ENCODE measurements around the gene AQP12B. TPM values are rescaled to one million over a fixed set of nuclear protein-coding genes. Genes with fewer than 3 reads are reported as not detected.
"Not testable (repeated sequence)": the region's sequence is repeated elsewhere in the genome, so short reads cannot be mapped to it uniquely, and the experiment has no call there.

AQP12B gene
- total RNA-seq, 2 donors from 2014 or later: not detected

DNA sequence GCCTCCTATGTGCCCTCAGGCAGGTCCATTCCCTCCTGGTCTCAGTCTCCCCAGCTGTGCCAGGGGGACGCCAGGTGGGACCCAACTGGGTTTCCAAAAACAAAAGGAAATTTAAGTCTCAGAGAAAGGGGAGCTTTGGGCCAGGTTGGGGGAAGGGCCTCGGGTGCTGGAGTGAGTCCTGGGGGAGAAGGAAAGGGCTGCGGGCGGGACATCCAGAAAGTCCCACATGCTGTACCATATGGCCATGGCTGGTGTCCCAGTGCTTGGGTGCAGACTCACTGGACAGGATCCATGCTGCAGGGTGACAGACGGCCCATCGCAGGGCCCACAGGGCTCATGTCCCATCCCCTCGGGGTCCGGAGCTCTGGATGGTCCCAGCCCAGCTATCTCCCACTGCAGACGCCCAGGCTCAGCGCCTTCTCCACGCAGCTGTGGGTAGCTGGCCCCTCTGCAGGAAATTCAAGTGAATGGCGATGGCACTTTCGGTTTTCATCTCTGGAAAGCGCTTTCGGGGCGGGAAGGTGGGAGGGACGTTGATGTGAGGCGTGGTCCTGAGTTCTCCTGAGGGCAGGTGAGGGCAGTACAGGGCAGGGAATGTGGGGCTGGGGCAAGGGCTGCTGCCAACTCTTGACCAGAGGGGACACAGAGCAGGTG lies 7.9 kb upstream of the AQP12B start:
- H3K4me1 Mint-ChIP-seq (ENCODE audit: low read depth); H3K36me3 Mint-ChIP-seq (ENCODE audit: insufficient read depth in 2 of 2); H3K27ac Mint-ChIP-seq; H3K9me3 Mint-ChIP-seq; DNase-seq; H3K27me3 Mint-ChIP-seq (ENCODE audit: low read depth); H3K4me3 Mint-ChIP-seq: not testable (repeated sequence)
- peak; percentile 18 to 26 for ATAC-seq (replicated peaks in 1 of 2)

DNA sequence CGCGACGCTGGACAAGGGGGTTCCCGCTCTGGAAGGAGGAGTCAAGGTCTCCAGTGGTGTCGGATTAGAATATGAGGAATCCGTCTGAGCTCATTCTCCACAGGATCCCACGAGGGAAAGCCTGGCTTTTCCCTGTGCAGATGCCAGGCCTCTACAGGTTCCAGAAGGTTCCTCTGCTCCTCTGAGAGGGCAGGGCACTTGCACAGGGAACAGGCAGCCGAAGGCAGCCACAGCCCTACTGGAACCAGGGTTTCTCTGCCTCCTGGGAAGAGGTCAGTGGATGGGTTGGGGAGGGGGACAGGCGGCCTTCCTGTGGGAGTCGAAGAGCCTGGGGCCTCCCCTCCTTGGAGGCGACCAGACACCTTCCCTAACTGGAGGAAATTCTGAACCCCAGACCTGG lies 7.3 kb upstream of the AQP12B start:
- Mint-ChIP-seq H3K9me3 (no peaks in the 10 kb centered on the region), H3K27me3 (ENCODE audit: low read depth) (no peaks in the 10 kb centered on the region), H3K4me3 (no peak overlapping the region), H3K4me1 (ENCODE audit: low read depth) (no peaks in the 10 kb centered on the region), H3K27ac (no peak overlapping the region), H3K36me3 (ENCODE audit: insufficient read depth in 2 of 2) (no peaks in the 10 kb centered on the region)
- ATAC-seq (replicated peaks in 1 of 2) (no peak), DNase-seq (no peak)

DNA sequence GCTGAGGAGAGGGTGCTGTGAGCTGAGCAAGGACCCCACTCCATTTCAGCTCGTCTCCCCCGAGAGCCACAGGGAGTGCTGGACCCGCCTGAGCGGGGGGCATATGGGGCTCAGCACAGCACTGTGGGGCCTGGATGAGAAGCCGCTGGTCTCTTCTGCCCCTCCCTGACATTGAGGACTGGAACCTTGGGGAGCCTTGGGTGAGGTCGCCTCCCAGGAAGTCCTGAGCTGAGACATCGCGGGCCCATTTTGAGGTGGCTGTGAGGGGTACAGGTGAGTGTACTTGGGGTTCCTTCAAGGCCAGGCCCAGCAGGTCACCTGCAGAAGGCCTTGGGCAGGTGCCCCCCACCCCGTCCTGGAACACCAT lies 5.9 kb upstream of the AQP12B start:
- H3K27me3 Mint-ChIP-seq (ENCODE audit: low read depth): no peaks in the 10 kb centered on the region
- H3K36me3 Mint-ChIP-seq (ENCODE audit: insufficient read depth in 2 of 2): no peaks in the 10 kb centered on the region
- no peak overlapping the region for H3K4me3 Mint-ChIP-seq
- no peaks in the 10 kb centered on the region for H3K4me1 Mint-ChIP-seq (ENCODE audit: low read depth)
- no peak overlapping the region for H3K27ac Mint-ChIP-seq
- no peak for DNase-seq
- no peak for ATAC-seq (replicated peaks in 1 of 2)
- H3K9me3 Mint-ChIP-seq: no peaks in the 10 kb centered on the region

DNA sequence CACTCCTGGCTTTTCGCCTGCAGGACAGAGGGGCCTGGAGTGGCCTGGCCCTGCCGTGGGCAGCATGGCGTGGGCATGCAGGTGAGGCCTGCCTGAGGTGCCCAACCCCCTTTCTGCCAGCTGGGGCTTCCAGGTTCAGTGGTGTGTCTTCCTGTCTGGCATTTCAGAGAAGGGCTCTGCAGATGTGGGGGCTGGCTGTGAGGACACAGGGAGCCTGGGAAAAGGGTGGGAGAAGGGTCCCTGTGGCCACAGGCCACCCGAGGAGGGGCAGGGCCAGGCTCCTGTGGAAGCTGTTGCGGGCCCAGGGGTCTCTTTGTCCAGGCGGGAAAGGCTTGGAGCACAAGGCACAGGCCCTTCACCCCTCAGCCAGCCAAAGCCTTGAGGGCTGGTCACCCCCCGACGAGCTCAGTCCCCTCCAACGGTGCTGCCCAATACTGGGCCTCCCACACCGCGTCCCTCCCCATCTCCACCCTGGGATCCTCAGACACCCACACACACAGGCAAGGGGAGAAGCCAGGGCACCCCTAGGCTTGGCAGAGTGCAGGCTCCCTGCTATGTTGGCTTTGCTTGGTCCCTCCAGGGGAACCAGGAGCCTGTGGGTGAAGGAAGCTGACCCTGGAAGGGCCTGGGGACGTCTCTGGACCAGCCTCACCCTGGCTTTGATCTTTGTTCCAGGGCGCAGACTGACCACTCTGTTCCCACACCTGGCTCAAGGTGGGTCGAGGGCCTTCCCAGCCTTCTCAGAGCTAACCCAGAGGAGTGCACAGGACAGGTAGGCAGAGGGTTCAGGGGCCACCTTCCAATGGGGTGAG lies 5.3 kb upstream of the AQP12B start:
- H3K4me1 Mint-ChIP-seq (ENCODE audit: low read depth): no peaks in the 10 kb centered on the region
- H3K36me3 Mint-ChIP-seq (ENCODE audit: insufficient read depth in 2 of 2): no peaks in the 10 kb centered on the region
- H3K9me3 Mint-ChIP-seq: no peaks in the 10 kb centered on the region
- no peaks in the 10 kb centered on the region for H3K27me3 Mint-ChIP-seq (ENCODE audit: low read depth)
- no peak overlapping the region for H3K27ac Mint-ChIP-seq
- no peak overlapping the region for H3K4me3 Mint-ChIP-seq
- no peak for DNase-seq
- no peak for ATAC-seq (replicated peaks in 1 of 2)

DNA sequence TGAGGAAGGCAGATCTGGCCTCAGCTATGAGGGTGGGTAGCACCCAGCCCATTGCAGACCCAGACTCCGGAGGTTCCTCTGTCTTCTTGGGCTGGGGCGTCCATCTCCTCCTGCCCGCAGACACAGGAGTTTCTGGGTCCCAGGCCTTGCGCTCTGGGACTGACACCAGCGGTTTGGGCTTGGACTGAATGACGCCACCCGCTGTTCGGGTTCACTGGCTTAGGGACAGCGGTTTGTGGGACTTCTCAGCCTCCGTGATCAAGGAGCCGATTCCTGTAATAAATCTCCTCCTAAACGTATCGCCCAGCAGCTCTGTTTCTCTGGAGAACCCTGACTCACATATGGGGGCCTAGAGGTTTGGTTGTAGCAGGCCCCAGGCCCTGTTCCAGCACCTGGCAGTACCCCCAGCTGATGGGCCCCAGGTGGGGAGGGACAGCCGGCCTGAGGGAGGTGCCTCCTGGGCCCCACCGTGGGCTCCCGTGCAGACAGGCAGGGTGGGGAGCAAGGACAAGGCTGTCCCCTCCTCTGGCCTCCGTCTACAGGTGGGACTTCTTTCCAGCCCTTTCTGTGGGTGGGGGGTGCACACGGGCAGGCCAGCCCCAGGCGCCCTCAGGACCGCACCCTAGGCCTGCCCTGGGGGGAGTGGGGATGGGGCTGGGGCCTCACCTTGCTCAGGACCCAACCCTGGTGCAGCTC lies 4.5 kb upstream of the AQP12B start:
- Mint-ChIP-seq H3K9me3 (no peaks in the 10 kb centered on the region), H3K27ac (no peak overlapping the region), H3K27me3 (ENCODE audit: low read depth) (no peaks in the 10 kb centered on the region), H3K4me1 (ENCODE audit: low read depth) (no peaks in the 10 kb centered on the region), H3K36me3 (ENCODE audit: insufficient read depth in 2 of 2) (no peaks in the 10 kb centered on the region), H3K4me3 (no peak overlapping the region)
- DNase-seq (no peak), ATAC-seq (replicated peaks in 1 of 2) (no peak)

DNA sequence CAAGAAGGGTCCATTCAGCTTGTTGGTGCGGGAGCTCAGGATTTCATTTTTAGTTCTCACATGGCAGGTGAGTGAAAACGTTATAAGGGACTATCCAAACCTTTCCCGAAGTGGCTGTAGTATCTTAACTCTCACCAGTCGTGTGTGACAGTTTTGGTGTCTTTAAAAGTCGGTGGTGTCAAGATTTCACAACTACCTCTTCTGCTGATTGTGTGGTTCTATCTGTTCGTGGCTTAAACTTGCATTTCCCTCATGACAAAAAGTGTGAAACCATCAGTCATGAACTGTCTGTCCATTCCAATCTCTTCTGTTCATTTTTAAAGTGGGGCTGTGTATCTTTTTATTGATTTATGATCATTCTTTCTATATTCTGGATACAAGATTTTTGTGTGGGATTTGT lies 3.8 kb upstream of the AQP12B start:
- Mint-ChIP-seq H3K36me3 (ENCODE audit: insufficient read depth in 2 of 2) (no peaks in the 10 kb centered on the region), H3K4me3 (no peak overlapping the region), H3K9me3 (no peaks in the 10 kb centered on the region), H3K27ac (peak overlapping the region; percentile 33), H3K4me1 (ENCODE audit: low read depth) (no peaks in the 10 kb centered on the region), H3K27me3 (ENCODE audit: low read depth) (no peaks in the 10 kb centered on the region)
- ATAC-seq (replicated peaks in 1 of 2) (no peak), DNase-seq (no peak)

DNA sequence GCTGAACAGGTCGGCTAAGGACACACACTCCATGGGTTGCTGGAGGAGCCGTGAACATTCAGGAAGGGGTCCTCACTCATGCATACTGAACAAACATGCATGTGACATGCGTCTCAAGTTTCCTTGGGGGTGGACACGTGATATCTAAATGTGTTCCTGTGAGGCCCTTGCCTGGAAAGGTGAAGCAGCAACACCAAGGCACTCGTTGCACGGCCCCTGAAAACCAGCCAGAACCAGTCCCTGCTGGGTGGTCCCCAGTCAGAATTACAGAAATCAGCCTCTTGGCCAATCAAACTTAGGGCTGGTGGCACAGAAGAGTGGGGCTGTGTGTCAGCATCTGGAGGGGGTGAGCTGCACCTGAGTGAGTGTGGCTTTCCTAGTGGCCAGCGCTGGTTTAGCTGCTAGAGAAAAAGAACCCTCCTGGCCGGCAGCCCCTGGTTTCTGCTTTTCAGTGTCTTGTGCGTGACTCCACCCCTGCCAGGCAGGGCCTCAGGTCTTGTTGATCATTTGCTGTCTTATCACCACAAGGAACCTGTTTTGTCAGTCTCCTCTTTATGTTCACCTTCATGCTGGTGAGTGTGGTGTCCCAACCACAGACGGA lies 3.2 kb upstream of the AQP12B start:
- Mint-ChIP-seq H3K4me3 (no peak overlapping the region), H3K27ac (peak overlapping the region; percentile 33), H3K9me3 (no peaks in the 10 kb centered on the region), H3K4me1 (ENCODE audit: low read depth) (no peaks in the 10 kb centered on the region), H3K36me3 (ENCODE audit: insufficient read depth in 2 of 2) (no peaks in the 10 kb centered on the region), H3K27me3 (ENCODE audit: low read depth) (no peaks in the 10 kb centered on the region)
- ATAC-seq (replicated peaks in 1 of 2) (no peak), DNase-seq (no peak)

DNA sequence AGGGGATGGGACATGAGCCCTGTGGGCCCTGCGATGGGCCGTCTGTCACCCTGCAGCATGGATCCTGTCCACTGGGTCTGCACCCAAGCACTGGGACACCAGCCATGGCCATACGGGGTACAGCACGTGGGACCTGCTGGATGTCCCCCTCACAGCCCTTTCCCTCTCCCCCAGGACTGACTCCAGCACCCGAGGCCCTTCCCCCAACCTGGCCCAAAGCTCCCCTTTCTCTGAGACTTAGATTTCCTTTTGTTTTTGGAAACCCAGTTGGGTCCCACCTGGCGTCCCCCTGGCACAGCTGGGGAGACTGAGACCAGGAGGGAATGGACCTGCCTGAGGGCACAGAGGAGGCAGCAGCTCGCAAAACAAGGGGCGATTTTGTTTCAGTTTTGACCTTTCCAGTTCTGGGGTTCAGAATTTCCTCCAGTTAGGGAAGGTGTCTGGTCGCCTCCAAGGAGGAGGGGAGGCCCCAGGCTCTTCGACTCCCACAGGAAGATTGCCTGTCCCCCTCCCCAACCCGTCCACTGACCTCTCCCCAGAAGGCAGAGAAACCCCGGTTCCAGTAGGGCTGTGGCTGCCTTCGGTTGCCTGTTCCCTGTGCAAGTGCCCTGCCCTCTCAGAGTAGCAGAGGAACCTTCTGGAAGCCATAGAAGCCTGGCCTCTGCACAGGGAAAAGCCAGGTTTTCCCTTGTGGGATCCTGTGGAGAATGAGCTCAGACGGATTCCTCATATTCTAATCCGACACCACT lies 1.5 kb upstream of the AQP12B start:
- H3K27me3 Mint-ChIP-seq (ENCODE audit: low read depth); H3K9me3 Mint-ChIP-seq; H3K27ac Mint-ChIP-seq; H3K36me3 Mint-ChIP-seq (ENCODE audit: insufficient read depth in 2 of 2); DNase-seq; H3K4me1 Mint-ChIP-seq (ENCODE audit: low read depth): not testable (repeated sequence)
- H3K4me3 Mint-ChIP-seq: peak overlapping the region in 1 of 2 donors; percentile 9
- peak in 1 of 2 donors; percentile 21 for ATAC-seq (replicated peaks in 1 of 2)

DNA sequence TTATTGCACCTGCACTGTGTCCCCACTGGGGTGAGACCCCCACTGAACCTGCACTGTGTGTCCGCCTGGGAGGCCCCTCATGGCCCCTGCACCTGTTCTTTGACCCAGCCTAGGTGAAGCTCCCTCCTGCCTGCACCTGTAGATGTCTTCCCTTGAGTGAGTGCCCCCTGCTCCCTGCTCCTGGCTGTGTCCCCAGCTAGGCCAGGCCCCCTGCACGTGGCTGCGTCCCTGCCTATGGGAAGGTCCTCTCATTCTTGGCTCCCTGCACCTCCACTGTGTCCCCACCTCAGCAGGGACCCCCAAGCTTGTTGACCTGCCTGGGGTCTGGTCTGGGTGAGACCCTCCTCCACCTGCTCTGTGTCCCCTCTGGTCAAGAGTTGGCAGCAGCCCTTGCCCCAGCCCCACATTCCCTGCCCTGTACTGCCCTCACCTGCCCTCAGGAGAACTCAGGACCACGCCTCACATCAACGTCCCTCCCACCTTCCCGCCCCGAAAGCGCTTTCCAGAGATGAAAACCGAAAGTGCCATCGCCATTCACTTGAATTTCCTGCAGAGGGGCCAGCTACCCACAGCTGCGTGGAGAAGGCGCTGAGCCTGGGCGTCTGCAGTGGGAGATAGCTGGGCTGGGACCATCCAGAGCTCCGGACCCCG lies 769 bp upstream of the AQP12B start:
- ATAC-seq (replicated peaks in 1 of 2): peak; percentile 22 to 38
- not testable (repeated sequence) for H3K36me3 Mint-ChIP-seq (ENCODE audit: insufficient read depth in 2 of 2); H3K27me3 Mint-ChIP-seq (ENCODE audit: low read depth); H3K27ac Mint-ChIP-seq; H3K4me1 Mint-ChIP-seq (ENCODE audit: low read depth); H3K9me3 Mint-ChIP-seq; DNase-seq
- peak overlapping the region in 1 of 2 donors; percentile 9 for H3K4me3 Mint-ChIP-seq

DNA sequence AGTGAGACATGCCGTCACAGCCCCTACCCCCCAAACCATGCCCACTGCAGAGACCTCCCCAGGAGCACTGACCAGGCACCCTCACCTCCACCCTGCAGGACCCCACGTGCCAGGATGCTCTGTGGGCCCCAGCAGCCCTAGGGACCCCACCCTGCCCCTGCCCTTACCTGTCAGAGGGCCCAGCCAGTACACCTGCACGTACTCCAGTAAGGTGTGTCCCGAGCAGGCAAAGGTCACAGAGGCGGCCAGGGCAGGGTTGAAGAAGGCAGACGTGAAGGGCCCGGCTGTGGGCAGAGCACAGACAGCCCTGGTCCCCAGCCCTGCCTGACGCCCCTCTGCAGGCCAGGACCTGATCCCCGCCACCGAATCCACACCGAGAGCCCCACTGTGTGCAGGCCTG lies 2.5 kb downstream of the AQP12B start:
- not testable (repeated sequence) for H3K27ac Mint-ChIP-seq; DNase-seq; H3K9me3 Mint-ChIP-seq; H3K27me3 Mint-ChIP-seq (ENCODE audit: low read depth); H3K4me3 Mint-ChIP-seq; H3K4me1 Mint-ChIP-seq (ENCODE audit: low read depth); ATAC-seq (replicated peaks in 1 of 2); H3K36me3 Mint-ChIP-seq (ENCODE audit: insufficient read depth in 2 of 2)

DNA sequence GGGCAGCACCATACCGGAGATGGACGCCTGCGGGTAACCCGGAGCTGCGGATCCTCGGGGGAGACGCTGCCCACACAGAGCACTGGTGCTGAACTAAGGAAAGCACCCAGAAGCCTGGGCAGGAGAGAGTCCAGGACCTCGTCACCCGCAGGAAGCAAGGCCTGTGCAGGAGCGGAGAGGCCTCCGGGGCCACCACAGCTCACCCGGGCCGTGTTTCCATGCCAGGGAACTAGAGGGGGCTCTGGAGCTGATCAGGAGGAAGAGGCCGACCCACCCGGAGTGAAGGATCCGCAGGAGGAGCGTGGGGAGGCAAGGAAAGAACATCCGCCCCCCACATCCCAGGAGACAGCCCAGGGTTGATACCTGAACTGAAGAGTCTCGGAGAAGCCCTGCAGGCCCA lies 3.8 kb downstream of the AQP12B start:
- not testable (repeated sequence) for H3K27ac Mint-ChIP-seq; H3K36me3 Mint-ChIP-seq (ENCODE audit: insufficient read depth in 2 of 2); H3K4me1 Mint-ChIP-seq (ENCODE audit: low read depth); H3K9me3 Mint-ChIP-seq; DNase-seq; H3K27me3 Mint-ChIP-seq (ENCODE audit: low read depth); ATAC-seq (replicated peaks in 1 of 2); H3K4me3 Mint-ChIP-seq

DNA sequence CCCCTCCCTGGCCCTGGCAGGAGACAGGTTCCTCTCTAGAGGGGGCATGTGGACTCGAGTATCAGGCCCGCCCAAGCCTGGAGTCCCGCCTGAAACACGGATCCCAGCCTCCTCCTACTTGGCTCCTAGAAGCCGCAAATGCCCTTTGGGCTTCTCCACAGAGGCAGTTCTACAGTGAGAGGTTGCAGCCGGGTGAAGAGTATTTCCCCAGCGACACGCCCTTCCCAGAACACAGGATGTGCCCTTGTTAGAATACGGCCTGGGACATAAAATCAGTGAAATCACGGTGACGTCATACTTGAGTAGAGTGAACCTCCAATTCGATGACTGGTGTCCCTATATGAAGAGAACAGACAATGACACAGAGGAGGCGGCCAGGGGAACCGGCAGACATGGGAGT lies 4.6 kb downstream of the AQP12B start:
- not testable (repeated sequence) for DNase-seq; H3K4me3 Mint-ChIP-seq; H3K27ac Mint-ChIP-seq; H3K27me3 Mint-ChIP-seq (ENCODE audit: low read depth); H3K9me3 Mint-ChIP-seq; H3K4me1 Mint-ChIP-seq (ENCODE audit: low read depth); H3K36me3 Mint-ChIP-seq (ENCODE audit: insufficient read depth in 2 of 2)
- ATAC-seq (replicated peaks in 1 of 2): peak in 1 of 2 donors; percentile 19
